Measurements from ENCODE around the gene TRPC4AP.

The TRPC4AP gene

DNA sequence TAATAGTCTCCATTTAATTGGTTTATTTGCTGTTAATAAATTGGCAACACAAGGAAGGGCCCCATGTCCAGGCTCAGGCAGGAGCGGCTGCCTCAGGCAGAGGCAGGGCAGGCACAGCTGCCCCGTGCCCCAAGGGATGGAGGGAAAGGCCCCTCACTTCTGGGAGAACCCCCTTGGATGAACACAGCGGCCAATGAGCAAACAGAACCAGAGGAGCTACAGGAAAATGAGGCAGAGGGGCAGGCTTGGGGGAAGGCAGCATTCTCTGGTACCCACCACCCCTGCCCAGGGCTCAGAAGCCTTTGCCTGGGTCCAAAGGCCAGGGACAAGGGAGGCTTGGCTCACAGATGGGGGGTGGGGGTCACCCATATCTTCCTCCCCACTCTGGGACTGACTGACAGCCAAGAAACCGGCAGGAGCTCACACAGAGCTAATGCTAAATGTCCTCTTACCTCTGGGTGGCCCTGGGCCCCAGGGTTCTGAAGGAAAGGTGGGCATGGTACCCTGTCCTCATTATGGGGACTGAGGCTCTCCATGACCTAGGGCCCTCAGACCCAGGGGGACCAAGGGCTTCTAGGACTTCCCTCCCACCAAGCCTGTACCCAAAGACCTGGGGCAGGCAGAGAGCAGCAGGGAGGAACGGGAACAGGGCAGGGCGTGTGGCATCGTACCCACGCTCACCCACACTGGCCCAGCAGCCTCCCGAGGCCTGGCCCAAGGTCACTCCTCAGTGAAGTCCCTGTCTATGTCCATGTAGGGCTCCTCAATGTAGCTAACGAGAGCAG lies 90.0 kb downstream of the TRPC4AP start:
- no peaks in the 10 kb centered on the region for H3K27me3 ChIP-seq (replicated peaks; ENCODE audit: control insufficient read depth, insufficient read depth, low read length, poor library complexity, severe bottlenecking)
- H3K36me3 ChIP-seq (ENCODE audit: control insufficient read depth, insufficient read depth, low read length): peaks cover 89% of the 10 kb centered on the region
- DNase-seq: no peak
- H3K4me3 ChIP-seq (ENCODE audit: insufficient read depth, low read depth, low read length, poor library complexity, severe bottlenecking): no peak overlapping the region
- no peaks in the 10 kb centered on the region for H3K4me1 ChIP-seq (ENCODE audit: control insufficient read depth, insufficient read depth, low read length, poor library complexity, severe bottlenecking)
- no peak overlapping the region for H3K27ac ChIP-seq (ENCODE audit: insufficient read depth, low read length, poor library complexity, severe bottlenecking)
- H3K9me3 ChIP-seq (ENCODE audit: control insufficient read depth, low read length): no peaks in the 10 kb centered on the region

- Histone ChIP-seq H3K9me3 (ENCODE audit: control insufficient read depth, low read length) (no peaks in the 10 kb centered on the region), H3K27ac (ENCODE audit: insufficient read depth, low read length, poor library complexity, severe bottlenecking) (no peak overlapping the region), H3K27me3 (replicated peaks; ENCODE audit: control insufficient read depth, insufficient read depth, low read length, poor library complexity, severe bottlenecking) (no peaks in the 10 kb centered on the region), H3K4me1 (ENCODE audit: control insufficient read depth, insufficient read depth, low read length, poor library complexity, severe bottlenecking) (no peaks in the 10 kb centered on the region), H3K36me3 (ENCODE audit: control insufficient read depth, insufficient read depth, low read length) (peaks cover 81% of the 10 kb centered on the region), H3K4me3 (ENCODE audit: insufficient read depth, low read depth, low read length, poor library complexity, severe bottlenecking) (no peak overlapping the region)
- no peak for DNase-seq
Observed at GRCh38 chr20:35001596-35002362, 90.8 kb downstream of the TRPC4AP start.

- Histone ChIP-seq H3K27me3 (replicated peaks; ENCODE audit: control insufficient read depth, insufficient read depth, low read length, poor library complexity, severe bottlenecking) (no peaks in the 10 kb centered on the region), H3K9me3 (ENCODE audit: control insufficient read depth, low read length) (no peaks in the 10 kb centered on the region), H3K36me3 (ENCODE audit: control insufficient read depth, insufficient read depth, low read length) (peaks cover 79% of the 10 kb centered on the region), H3K4me1 (ENCODE audit: control insufficient read depth, insufficient read depth, low read length, poor library complexity, severe bottlenecking) (no peaks in the 10 kb centered on the region), H3K27ac (ENCODE audit: insufficient read depth, low read length, poor library complexity, severe bottlenecking) (no peak overlapping the region), H3K4me3 (ENCODE audit: insufficient read depth, low read depth, low read length, poor library complexity, severe bottlenecking) (no peak overlapping the region)
- DNase-seq: no peak
Observed at GRCh38 chr20:35000922-35001595, 91.5 kb downstream of the TRPC4AP start.

DNA sequence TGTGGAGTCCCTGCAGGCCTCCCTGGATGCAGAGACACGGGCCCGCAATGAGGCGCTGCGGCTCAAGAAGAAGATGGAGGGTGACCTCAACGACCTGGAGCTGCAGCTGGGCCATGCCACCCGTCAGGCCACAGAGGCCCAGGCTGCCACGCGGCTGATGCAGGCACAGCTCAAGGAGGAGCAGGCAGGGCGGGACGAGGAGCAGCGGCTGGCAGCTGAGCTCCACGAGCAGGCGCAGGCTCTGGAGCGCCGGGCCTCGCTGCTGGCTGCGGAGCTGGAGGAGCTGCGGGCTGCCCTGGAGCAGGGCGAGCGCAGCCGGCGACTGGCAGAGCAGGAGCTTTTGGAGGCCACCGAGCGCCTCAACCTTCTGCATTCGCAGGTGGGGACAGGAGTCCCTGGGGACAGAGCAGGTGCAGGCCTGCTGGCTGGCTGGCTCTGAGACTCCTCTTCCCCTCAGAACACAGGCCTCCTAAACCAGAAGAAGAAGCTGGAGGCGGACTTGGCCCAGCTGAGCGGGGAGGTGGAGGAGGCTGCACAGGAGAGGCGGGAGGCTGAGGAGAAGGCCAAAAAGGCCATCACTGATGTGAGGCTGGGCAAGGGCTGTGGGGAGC lies 92.2 kb downstream of the TRPC4AP start:
- peaks cover 79% of the 10 kb centered on the region for H3K36me3 ChIP-seq (ENCODE audit: control insufficient read depth, insufficient read depth, low read length)

GRCh38 chr20:34999782-35000181 lies 92.8 kb downstream of the TRPC4AP start:
- Histone ChIP-seq H3K27me3 (replicated peaks; ENCODE audit: control insufficient read depth, insufficient read depth, low read length, poor library complexity, severe bottlenecking) (no peaks in the 10 kb centered on the region), H3K36me3 (ENCODE audit: control insufficient read depth, insufficient read depth, low read length) (peaks cover 72% of the 10 kb centered on the region), H3K9me3 (ENCODE audit: control insufficient read depth, low read length) (no peaks in the 10 kb centered on the region), H3K4me1 (ENCODE audit: control insufficient read depth, insufficient read depth, low read length, poor library complexity, severe bottlenecking) (no peaks in the 10 kb centered on the region), H3K27ac (ENCODE audit: insufficient read depth, low read length, poor library complexity, severe bottlenecking) (no peak overlapping the region), H3K4me3 (ENCODE audit: insufficient read depth, low read depth, low read length, poor library complexity, severe bottlenecking) (no peak overlapping the region)
- DNase-seq: no peak

More for the DNA sequence above, 92.2 kb downstream of the TRPC4AP start:
- H3K4me1 ChIP-seq (ENCODE audit: control insufficient read depth, insufficient read depth, low read length, poor library complexity, severe bottlenecking): no peaks in the 10 kb centered on the region
- no peaks in the 10 kb centered on the region for H3K9me3 ChIP-seq (ENCODE audit: control insufficient read depth, low read length)
- no peak for DNase-seq
- H3K27me3 ChIP-seq (replicated peaks; ENCODE audit: control insufficient read depth, insufficient read depth, low read length, poor library complexity, severe bottlenecking): no peaks in the 10 kb centered on the region
- no peak overlapping the region for H3K27ac ChIP-seq (ENCODE audit: insufficient read depth, low read length, poor library complexity, severe bottlenecking)
- no peak overlapping the region for H3K4me3 ChIP-seq (ENCODE audit: insufficient read depth, low read depth, low read length, poor library complexity, severe bottlenecking)

GRCh38 chr20:34999021-34999451 lies 93.6 kb downstream of the TRPC4AP start:
- Histone ChIP-seq H3K36me3 (ENCODE audit: control insufficient read depth, insufficient read depth, low read length) (peaks cover 72% of the 10 kb centered on the region), H3K27me3 (replicated peaks; ENCODE audit: control insufficient read depth, insufficient read depth, low read length, poor library complexity, severe bottlenecking) (no peaks in the 10 kb centered on the region), H3K9me3 (ENCODE audit: control insufficient read depth, low read length) (no peaks in the 10 kb centered on the region), H3K27ac (ENCODE audit: insufficient read depth, low read length, poor library complexity, severe bottlenecking) (no peak overlapping the region), H3K4me3 (ENCODE audit: insufficient read depth, low read depth, low read length, poor library complexity, severe bottlenecking) (no peak overlapping the region), H3K4me1 (ENCODE audit: control insufficient read depth, insufficient read depth, low read length, poor library complexity, severe bottlenecking) (no peaks in the 10 kb centered on the region)
- no peak for DNase-seq

DNA sequence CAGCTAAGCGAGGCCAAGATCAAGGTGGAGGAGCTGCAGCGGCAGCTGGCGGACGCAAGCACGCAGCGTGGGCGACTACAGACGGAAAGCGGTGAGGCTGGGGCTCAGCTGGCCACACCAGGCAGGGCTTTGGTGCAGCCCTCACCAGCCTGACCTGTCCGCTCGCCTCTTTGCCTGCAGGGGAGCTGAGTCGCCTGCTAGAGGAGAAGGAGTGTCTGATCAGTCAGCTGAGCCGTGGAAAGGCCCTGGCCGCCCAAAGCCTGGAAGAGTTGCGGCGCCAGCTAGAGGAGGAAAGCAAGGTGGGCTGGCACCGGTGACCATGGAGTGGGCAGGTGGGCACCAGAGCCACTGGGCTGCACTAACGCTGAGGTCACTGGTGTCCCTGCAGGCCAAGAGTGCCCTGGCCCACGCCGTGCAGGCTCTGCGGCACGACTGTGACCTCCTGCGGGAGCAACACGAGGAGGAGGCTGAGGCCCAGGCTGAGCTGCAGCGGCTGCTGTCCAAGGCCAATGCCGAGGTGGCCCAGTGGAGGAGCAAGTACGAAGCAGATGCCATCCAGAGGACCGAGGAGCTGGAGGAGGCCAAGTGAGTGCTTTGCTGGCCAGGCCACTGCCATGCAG lies 94.2 kb downstream of the TRPC4AP start:
- H3K36me3 ChIP-seq (ENCODE audit: control insufficient read depth, insufficient read depth, low read length): peaks cover 66% of the 10 kb centered on the region
- no peaks in the 10 kb centered on the region for H3K9me3 ChIP-seq (ENCODE audit: control insufficient read depth, low read length)
- no peaks in the 10 kb centered on the region for H3K4me1 ChIP-seq (ENCODE audit: control insufficient read depth, insufficient read depth, low read length, poor library complexity, severe bottlenecking)
- H3K27me3 ChIP-seq (replicated peaks; ENCODE audit: control insufficient read depth, insufficient read depth, low read length, poor library complexity, severe bottlenecking): no peaks in the 10 kb centered on the region
- no peak for DNase-seq
- no peak overlapping the region for H3K27ac ChIP-seq (ENCODE audit: insufficient read depth, low read length, poor library complexity, severe bottlenecking)
- H3K4me3 ChIP-seq (ENCODE audit: insufficient read depth, low read depth, low read length, poor library complexity, severe bottlenecking): no peak overlapping the region

GRCh38 chr20:34997774-34998173 lies 94.8 kb downstream of the TRPC4AP start:
- H3K36me3 ChIP-seq (ENCODE audit: control insufficient read depth, insufficient read depth, low read length): peaks cover 59% of the 10 kb centered on the region
- no peak overlapping the region for H3K27ac ChIP-seq (ENCODE audit: insufficient read depth, low read length, poor library complexity, severe bottlenecking)

DNA sequence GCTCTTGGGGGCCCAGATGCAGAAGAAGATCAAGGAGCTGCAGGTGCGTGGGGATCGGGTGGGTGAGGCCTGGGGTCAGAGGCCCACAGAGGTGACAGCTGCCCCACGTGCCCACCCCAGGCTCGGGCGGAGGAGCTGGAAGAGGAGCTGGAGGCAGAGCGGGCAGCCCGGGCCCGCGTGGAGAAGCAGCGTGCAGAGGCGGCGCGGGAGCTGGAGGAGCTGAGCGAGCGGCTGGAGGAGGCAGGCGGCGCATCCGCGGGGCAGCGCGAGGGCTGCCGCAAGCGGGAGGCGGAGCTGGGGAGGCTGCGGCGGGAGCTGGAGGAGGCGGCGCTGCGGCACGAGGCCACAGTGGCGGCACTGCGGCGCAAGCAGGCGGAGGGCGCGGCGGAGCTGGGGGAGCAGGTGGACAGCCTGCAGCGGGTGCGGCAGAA lies 95.5 kb downstream of the TRPC4AP start:
- H3K9me3 ChIP-seq (ENCODE audit: control insufficient read depth, low read length): no peaks in the 10 kb centered on the region
- H3K4me3 ChIP-seq (ENCODE audit: insufficient read depth, low read depth, low read length, poor library complexity, severe bottlenecking): no peak overlapping the region
- no peak overlapping the region for H3K27ac ChIP-seq (ENCODE audit: insufficient read depth, low read length, poor library complexity, severe bottlenecking)
- DNase-seq: no peak
- peaks cover 53% of the 10 kb centered on the region for H3K36me3 ChIP-seq (ENCODE audit: control insufficient read depth, insufficient read depth, low read length)
- H3K27me3 ChIP-seq (replicated peaks; ENCODE audit: control insufficient read depth, insufficient read depth, low read length, poor library complexity, severe bottlenecking): no peaks in the 10 kb centered on the region
- no peaks in the 10 kb centered on the region for H3K4me1 ChIP-seq (ENCODE audit: control insufficient read depth, insufficient read depth, low read length, poor library complexity, severe bottlenecking)

More at GRCh38 chr20:34997774-34998173, 94.8 kb downstream of the TRPC4AP start:
- no peak for DNase-seq
- Histone ChIP-seq H3K9me3 (ENCODE audit: control insufficient read depth, low read length) (no peaks in the 10 kb centered on the region), H3K4me3 (ENCODE audit: insufficient read depth, low read depth, low read length, poor library complexity, severe bottlenecking) (no peak overlapping the region), H3K4me1 (ENCODE audit: control insufficient read depth, insufficient read depth, low read length, poor library complexity, severe bottlenecking) (no peaks in the 10 kb centered on the region), H3K27me3 (replicated peaks; ENCODE audit: control insufficient read depth, insufficient read depth, low read length, poor library complexity, severe bottlenecking) (no peaks in the 10 kb centered on the region)
